ENCODE data around the gene NFATC2IP.
"Not testable (repeated sequence)": the region's sequence is repeated elsewhere in the genome, so short reads cannot be mapped to it uniquely, and the experiment has no call there.

The NFATC2IP gene

DNA sequence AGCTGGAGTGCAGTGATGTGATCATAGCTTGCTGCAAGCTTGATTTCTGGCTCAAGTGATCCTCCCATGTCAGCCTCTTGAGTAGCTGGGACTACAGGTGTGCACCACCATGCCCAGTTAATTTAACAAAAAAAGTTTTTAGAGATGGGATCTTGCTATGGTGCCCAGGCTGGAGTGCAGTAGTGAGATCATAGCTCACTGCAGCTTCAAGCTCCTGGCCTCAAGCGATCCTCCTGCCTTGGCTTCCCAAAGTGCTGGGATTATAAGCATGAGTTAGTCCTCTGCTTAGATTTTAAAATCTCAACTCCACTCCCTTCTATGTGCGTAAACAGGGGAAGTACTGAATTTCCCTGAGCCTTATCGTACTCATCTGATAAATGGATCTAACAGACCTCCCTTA, 32.0 kb upstream of the NFATC2IP start:
- Mint-ChIP-seq H3K27me3 (ENCODE audit: low read depth) (no peaks in the 10 kb centered on the region), H3K9me3 (no peaks in the 10 kb centered on the region), H3K36me3 (ENCODE audit: low read depth) (peaks cover 25% of the 10 kb centered on the region), H3K27ac (no peak overlapping the region), H3K4me1 (ENCODE audit: low read depth) (peaks cover 6% of the 10 kb centered on the region), H3K4me3 (no peak overlapping the region)

DNA sequence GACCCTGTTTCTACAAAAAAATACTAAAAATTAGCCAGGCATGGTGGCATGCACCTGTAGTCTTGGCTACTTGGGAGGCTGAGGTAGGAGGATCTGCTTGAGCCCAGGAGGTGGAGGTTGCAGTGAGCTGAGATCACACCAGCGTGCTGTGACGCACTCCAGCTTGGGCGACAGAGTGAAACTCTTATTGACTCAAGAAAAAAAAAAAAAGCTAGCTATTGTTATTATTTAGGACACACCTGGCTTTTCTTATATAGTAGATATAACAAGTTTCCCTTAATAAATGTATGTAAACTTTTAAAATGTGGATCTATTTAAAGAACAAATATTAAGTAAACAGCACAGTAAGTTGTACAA, 27.5 kb upstream of the NFATC2IP start:
- peaks cover 16% of the 10 kb centered on the region for H3K4me1 Mint-ChIP-seq (ENCODE audit: low read depth)
- peaks cover 12% of the 10 kb centered on the region for H3K36me3 Mint-ChIP-seq (ENCODE audit: low read depth)
- H3K27me3 Mint-ChIP-seq (ENCODE audit: low read depth), result no peaks in the 10 kb centered on the region
- peak overlapping the region; percentile 75 for H3K27ac Mint-ChIP-seq
- no peaks in the 10 kb centered on the region for H3K9me3 Mint-ChIP-seq
- peak overlapping the region; percentile 78 for H3K4me3 Mint-ChIP-seq

DNA sequence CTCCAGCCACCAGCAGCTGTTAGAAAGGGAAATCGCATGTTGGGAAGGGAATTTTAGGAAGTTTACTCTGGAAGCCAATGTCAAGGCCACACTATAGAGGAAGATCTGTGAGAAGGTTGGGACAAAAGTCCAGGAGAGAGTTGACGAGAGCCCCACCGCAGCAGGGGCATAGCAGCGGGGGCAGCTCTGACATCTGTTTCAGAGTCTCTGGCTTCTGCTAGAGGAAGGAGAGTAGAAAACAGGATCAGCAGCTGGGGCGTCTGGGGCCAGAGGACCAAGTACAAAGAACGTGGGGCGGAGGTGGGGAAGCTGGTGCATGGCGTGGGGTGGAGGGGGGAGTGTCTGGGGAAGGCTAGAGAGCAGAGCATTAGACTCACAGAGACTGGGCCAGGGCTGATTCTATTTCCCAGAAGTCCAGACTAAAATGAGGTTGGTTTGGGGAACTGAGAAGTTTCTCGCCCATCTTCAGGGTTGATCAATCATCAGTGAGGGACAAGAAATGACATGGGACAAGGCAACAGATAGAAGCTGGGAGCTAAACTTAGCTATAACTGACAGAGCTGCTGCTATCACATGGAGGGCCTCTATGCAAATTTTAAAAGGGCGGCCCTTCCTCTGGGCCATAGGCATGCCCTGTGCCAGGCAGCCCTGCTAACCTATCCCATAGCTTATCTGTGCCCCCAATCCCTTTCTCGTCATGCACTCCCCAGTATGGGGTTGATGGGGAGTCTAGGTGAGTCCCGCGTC, 26.9 kb upstream of the NFATC2IP start:
- peaks cover 16% of the 10 kb centered on the region for H3K4me1 Mint-ChIP-seq (ENCODE audit: low read depth)
- H3K27me3 Mint-ChIP-seq (ENCODE audit: low read depth), result no peaks in the 10 kb centered on the region
- peaks cover 12% of the 10 kb centered on the region for H3K36me3 Mint-ChIP-seq (ENCODE audit: low read depth)
- H3K4me3 Mint-ChIP-seq, result peak overlapping the region; percentile 78
- H3K27ac Mint-ChIP-seq, result peak overlapping the region; percentile 75
- no peaks in the 10 kb centered on the region for H3K9me3 Mint-ChIP-seq

DNA sequence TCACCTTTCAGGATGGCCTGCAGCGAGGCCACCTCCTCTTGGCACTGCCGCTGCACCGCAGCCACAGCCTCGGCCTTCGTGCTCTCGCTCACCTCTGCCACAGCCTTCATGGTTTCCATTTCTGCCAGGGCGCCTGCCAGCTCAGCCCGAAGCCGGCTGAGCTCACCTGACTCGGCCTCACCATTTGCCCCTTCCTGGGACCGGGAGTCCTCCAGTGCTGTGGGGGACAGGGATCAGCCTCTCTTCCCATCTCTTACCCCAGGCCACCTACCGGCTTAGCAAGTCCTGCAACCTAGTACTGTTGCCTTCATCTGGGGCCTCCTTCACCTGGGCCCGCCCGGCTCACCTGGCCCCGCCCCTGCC, 26.4 kb upstream of the NFATC2IP start:
- Mint-ChIP-seq H3K9me3 (no peaks in the 10 kb centered on the region), H3K4me1 (ENCODE audit: low read depth) (peaks cover 16% of the 10 kb centered on the region), H3K27me3 (ENCODE audit: low read depth) (no peaks in the 10 kb centered on the region), H3K36me3 (ENCODE audit: low read depth) (peaks cover 8% of the 10 kb centered on the region), H3K27ac (peak overlapping the region; percentile 100), H3K4me3 (peak overlapping the region; percentile 97)

GRCh38 chr16:28924762-28925385, 25.9 kb upstream of the NFATC2IP start, which contains the start of gene RABEP2:
TSS of gene RABEP2 (minus strand) at chr16:28925238. CDS start at chr16:28925163, 75 bp downstream.
- Mint-ChIP-seq H3K36me3 (ENCODE audit: low read depth) (peaks cover 7% of the 10 kb centered on the region), H3K9me3 (no peaks in the 10 kb centered on the region), H3K27ac (peak within 1 kb of the TSS; percentile 100), H3K4me3 (peak within 1 kb of the TSS; percentile 97), H3K4me1 (ENCODE audit: low read depth) (peaks cover 16% of the 10 kb centered on the region), H3K27me3 (ENCODE audit: low read depth) (no peaks in the 10 kb centered on the region)

- Mint-ChIP-seq H3K27ac (peak overlapping the region; percentile 100), H3K4me1 (ENCODE audit: low read depth) (peaks cover 18% of the 10 kb centered on the region), H3K36me3 (ENCODE audit: low read depth) (peaks cover 7% of the 10 kb centered on the region), H3K27me3 (ENCODE audit: low read depth) (no peaks in the 10 kb centered on the region), H3K9me3 (no peaks in the 10 kb centered on the region), H3K4me3 (peak overlapping the region; percentile 97)
Measured at GRCh38 chr16:28925386-28926228, 25.1 kb upstream of the NFATC2IP start.

- Mint-ChIP-seq H3K27ac (peak overlapping the region; percentile 100), H3K4me3 (peak overlapping the region; percentile 97), H3K4me1 (ENCODE audit: low read depth) (peaks cover 19% of the 10 kb centered on the region)
- H3K36me3 Mint-ChIP-seq (ENCODE audit: low read depth); H3K9me3 Mint-ChIP-seq; H3K27me3 Mint-ChIP-seq (ENCODE audit: low read depth): not testable (repeated sequence)
Measured at GRCh38 chr16:28926284-28926683, 24.5 kb upstream of the NFATC2IP start.

DNA sequence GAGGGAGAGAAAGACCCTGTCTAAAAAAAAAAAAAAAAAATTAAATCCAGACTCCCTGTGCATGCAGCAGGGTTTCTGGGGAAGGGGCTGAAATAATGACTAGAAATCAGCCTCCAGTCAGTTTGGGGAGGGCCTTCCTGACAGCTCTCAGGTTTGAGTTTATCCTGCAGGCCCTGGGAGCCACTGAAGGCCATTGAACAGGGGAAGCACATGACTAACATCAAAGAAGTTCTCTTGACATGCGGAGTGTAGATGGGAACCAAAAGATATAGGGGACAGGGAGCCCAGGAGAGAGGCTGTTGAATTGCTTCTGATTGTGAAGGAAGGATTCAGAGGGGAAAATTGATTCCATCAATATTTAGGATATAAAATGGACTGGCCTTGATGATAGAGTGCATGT, 22.9 kb upstream of the NFATC2IP start:
- H3K9me3 Mint-ChIP-seq, result no peaks in the 10 kb centered on the region
- no peak overlapping the region for H3K4me3 Mint-ChIP-seq
- H3K36me3 Mint-ChIP-seq (ENCODE audit: low read depth), result peaks cover 2% of the 10 kb centered on the region
- no peaks in the 10 kb centered on the region for H3K27me3 Mint-ChIP-seq (ENCODE audit: low read depth)
- no peak overlapping the region for H3K27ac Mint-ChIP-seq
- H3K4me1 Mint-ChIP-seq (ENCODE audit: low read depth), result peaks cover 19% of the 10 kb centered on the region

- Mint-ChIP-seq H3K4me3 (no peak overlapping the region), H3K9me3 (no peaks in the 10 kb centered on the region), H3K36me3 (ENCODE audit: low read depth) (no peaks in the 10 kb centered on the region), H3K4me1 (ENCODE audit: low read depth) (peaks cover 18% of the 10 kb centered on the region), H3K27me3 (ENCODE audit: low read depth) (no peaks in the 10 kb centered on the region), H3K27ac (peak overlapping the region; percentile 46)
Measured at GRCh38 chr16:28930203-28930602, 20.5 kb upstream of the NFATC2IP start.

DNA sequence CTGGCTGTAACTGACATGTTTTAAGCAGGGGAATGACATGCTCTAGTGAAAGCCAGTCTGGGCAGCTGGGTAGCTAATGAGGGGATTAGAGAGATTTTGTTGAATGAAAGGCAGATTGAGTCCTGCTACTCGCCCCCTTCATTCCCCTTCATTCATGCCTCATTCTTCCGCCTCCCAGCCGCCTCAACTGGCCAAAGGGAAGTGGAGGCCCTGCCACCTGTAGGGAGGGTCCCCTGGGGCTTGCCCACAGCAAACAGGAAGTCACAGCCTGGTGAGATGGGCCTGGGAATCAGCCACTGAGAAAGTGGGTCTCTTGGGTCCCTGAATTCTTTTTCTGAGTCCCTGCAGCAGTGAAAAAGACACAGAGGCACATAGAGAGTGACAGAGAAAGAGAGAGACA, 20.1 kb upstream of the NFATC2IP start:
- no peaks in the 10 kb centered on the region for H3K9me3 Mint-ChIP-seq
- no peak overlapping the region for H3K4me3 Mint-ChIP-seq
- H3K4me1 Mint-ChIP-seq (ENCODE audit: low read depth), result peaks cover 20% of the 10 kb centered on the region
- no peaks in the 10 kb centered on the region for H3K36me3 Mint-ChIP-seq (ENCODE audit: low read depth)
- H3K27me3 Mint-ChIP-seq (ENCODE audit: low read depth), result no peaks in the 10 kb centered on the region
- peak overlapping the region; percentile 33 for H3K27ac Mint-ChIP-seq

GRCh38 chr16:28931801-28932225, 18.9 kb upstream of the NFATC2IP start, which contains the start of gene CD19:
TSS of gene CD19 (plus strand) at chr16:28931971. CDS start at chr16:28932001, 30 bp downstream.
- H3K4me1 Mint-ChIP-seq (ENCODE audit: low read depth), result peaks cover 22% of the 10 kb centered on the region
- H3K36me3 Mint-ChIP-seq (ENCODE audit: low read depth), result no peaks in the 10 kb centered on the region
- no peaks in the 10 kb centered on the region for H3K9me3 Mint-ChIP-seq
- H3K27me3 Mint-ChIP-seq (ENCODE audit: low read depth), result no peaks in the 10 kb centered on the region
- H3K27ac Mint-ChIP-seq, result peak within 1 kb of the TSS; percentile 33
- H3K4me3 Mint-ChIP-seq, result no peak within 1 kb of the TSS

DNA sequence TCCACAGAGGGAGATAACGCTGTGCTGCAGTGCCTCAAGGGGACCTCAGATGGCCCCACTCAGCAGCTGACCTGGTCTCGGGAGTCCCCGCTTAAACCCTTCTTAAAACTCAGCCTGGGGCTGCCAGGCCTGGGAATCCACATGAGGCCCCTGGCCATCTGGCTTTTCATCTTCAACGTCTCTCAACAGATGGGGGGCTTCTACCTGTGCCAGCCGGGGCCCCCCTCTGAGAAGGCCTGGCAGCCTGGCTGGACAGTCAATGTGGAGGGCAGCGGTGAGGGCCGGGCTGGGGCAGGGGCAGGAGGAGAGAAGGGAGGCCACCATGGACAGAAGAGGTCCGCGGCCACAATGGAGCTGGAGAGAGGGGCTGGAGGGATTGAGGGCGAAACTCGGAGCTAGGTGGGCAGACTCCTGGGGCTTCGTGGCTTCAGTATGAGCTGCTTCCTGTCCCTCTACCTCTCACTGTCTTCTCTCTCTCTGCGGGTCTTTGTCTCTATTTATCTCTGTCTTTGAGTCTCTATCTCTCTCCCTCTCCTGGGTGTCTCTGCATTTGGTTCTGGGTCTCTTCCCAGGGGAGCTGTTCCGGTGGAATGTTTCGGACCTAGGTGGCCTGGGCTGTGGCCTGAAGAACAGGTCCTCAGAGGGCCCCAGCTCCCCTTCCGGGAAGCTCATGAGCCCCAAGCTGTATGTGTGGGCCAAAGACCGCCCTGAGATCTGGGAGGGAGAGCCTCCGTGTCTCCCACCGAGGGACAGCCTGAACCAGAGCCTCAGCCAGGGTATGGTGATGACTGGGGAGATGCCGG, 18.2 kb upstream of the NFATC2IP start:
- H3K27ac Mint-ChIP-seq, result no peak overlapping the region
- no peak overlapping the region for H3K4me3 Mint-ChIP-seq
- no peaks in the 10 kb centered on the region for H3K27me3 Mint-ChIP-seq (ENCODE audit: low read depth)
- no peaks in the 10 kb centered on the region for H3K9me3 Mint-ChIP-seq
- H3K4me1 Mint-ChIP-seq (ENCODE audit: low read depth), result peaks cover 22% of the 10 kb centered on the region
- H3K36me3 Mint-ChIP-seq (ENCODE audit: low read depth), result no peaks in the 10 kb centered on the region

- H3K4me3 Mint-ChIP-seq, result no peak overlapping the region
- no peaks in the 10 kb centered on the region for H3K36me3 Mint-ChIP-seq (ENCODE audit: low read depth)
- no peaks in the 10 kb centered on the region for H3K9me3 Mint-ChIP-seq
- H3K27me3 Mint-ChIP-seq (ENCODE audit: low read depth), result no peaks in the 10 kb centered on the region
- peaks cover 25% of the 10 kb centered on the region for H3K4me1 Mint-ChIP-seq (ENCODE audit: low read depth)
- no peak overlapping the region for H3K27ac Mint-ChIP-seq
Measured at GRCh38 chr16:28933171-28933570, 17.6 kb upstream of the NFATC2IP start.

GRCh38 chr16:28935346-28935745, 15.4 kb upstream of the NFATC2IP start:
- H3K4me1 Mint-ChIP-seq (ENCODE audit: low read depth), result peaks cover 25% of the 10 kb centered on the region
- no peak overlapping the region for H3K27ac Mint-ChIP-seq
- no peaks in the 10 kb centered on the region for H3K9me3 Mint-ChIP-seq
- H3K36me3 Mint-ChIP-seq (ENCODE audit: low read depth), result no peaks in the 10 kb centered on the region
- H3K27me3 Mint-ChIP-seq (ENCODE audit: low read depth), result no peaks in the 10 kb centered on the region
- no peak overlapping the region for H3K4me3 Mint-ChIP-seq
